Transverse colon (tissue), 4 donors: ENCODE data around the gene RAD9A. TPM values are rescaled to one million over a fixed set of nuclear protein-coding genes. Genes with fewer than 3 reads are reported as not detected.
"Not testable (repeated sequence)": the region's sequence is repeated elsewhere in the genome, so short reads cannot be mapped to it uniquely, and the experiment has no call there.

ENCODE experiments used
- DNase-seq: peaks from one replicate; pipeline ENCODE4 v3.0.0-alpha.2; 2019
- H3K27ac ChIP-seq, 4 donors: fragments of 200-600 bp; sonication (generic); 2 replicates each; pipeline ENCODE4 v1.5.1; 2016 to 2018; ENCODE audit warnings: inconsistent platforms in 4 of 4
- H3K27me3 ChIP-seq: fragments of 200-600 bp; sonication (generic); 2 replicates; pipeline ENCODE4 v1.5.1; 2017; ENCODE audit warnings: inconsistent platforms
- H3K36me3 ChIP-seq, 4 donors: fragments of 200-600 bp; sonication (generic); 2 replicates each; pipeline ENCODE4 v1.5.1; 2017 to 2019; ENCODE audit warnings: inconsistent platforms in 4 of 4
- H3K4me1 ChIP-seq, 4 donors: fragments of 200-600 bp; sonication (generic); 2 replicates each; pipeline ENCODE4 v1.5.1; 2017 to 2020; ENCODE audit warnings: inconsistent platforms in 4 of 4
- H3K4me3 ChIP-seq, 4 donors: fragments of 200-600 bp; sonication (generic); 1 replicate in 1 of 4; 2 replicates in 3 of 4; pipeline versions ENCODE4 v1.5.1 to v1.6.1; 2017 to 2019; ENCODE audit warnings: inconsistent platforms in 4 of 4
- H3K9me3 ChIP-seq, 2 donors: fragments of 200-600 bp; sonication (generic); 2 replicates each; pipeline ENCODE4 v1.5.1; 2017 to 2019; ENCODE audit warnings: inconsistent platforms in 2 of 2
- EP300 ChIP-seq: sonication (generic); formaldehyde crosslinking; IDR thresholded peaks from one replicate; pipeline ENCODE4 v1.6.1; 2017; ENCODE audit warnings: antibody characterized with exemption, low read depth
- POLR2A ChIP-seq: fragments of 450-650 bp; IDR thresholded peaks from one replicate; pipeline ENCODE4 v1.6.1; 2016; ENCODE audit warnings: antibody characterized with exemption, mild to moderate bottlenecking, moderate library complexity
- POLR2AphosphoS5 ChIP-seq, 3 donors: sonication (generic); formaldehyde crosslinking; IDR thresholded peaks; one replicate each; pipeline ENCODE4 v1.6.1; 2016; ENCODE audit warnings: antibody characterized with exemption in 3 of 3
- WGBS, 2 donors: methylation state at CpG; one replicate each; pipeline ENCODE4 v1.1.5; 2018; ENCODE audit warnings: low coverage in 1 of 2; 5-methylcytosine and 5-hydroxymethylcytosine counted together
- in situ Hi-C, 4 donors: fragments of 200-750 bp; cut with MboI; loops; one replicate each; pipeline versions ENCODE4 v1.15.0 to v1.15.1; 2017; ENCODE audit warnings: low sequenced_read_pairs in 3 of 4, low pct_ligation_motif_present in 1 of 4, low pct_unique_long_range_greater_than_20kb in 1 of 4
- intact Hi-C: fragments of 100-400 bp; cut with DNase I; formaldehyde crosslinking; loops from one replicate; pipeline ENCODE4 v1.15.1; 2023; ENCODE audit warnings: low total_unique reads
- total RNA-seq, 4 donors: library from RNA; depleted of rRNA; stranded (reverse); fragments of >200 nt; gene quantifications; one replicate each; pipeline ENCODE4 v1.1.0, GENCODE V29; 2016
- TF ChIP-seq, protein P1 (sequence below), 5 experiments: fragments of 200-600 bp in 3 of 5; fragments of 450-650 bp in 2 of 5; sonication (generic) in 3 of 5; IDR thresholded peaks; 1 replicate in 2 of 5; 2 replicates in 3 of 5; pipeline ENCODE4 v1.5.1; 2016 to 2017; ENCODE audit warnings: antibody characterized with exemption in 5 of 5, inconsistent platforms in 3 of 5, mild to moderate bottlenecking in 2 of 5, moderate library complexity in 1 of 5

Gene RAD9A
- total RNA-seq, 4 donors from 2014 or later: 37.8 to 470 (median 95.3) TPM

DNA sequence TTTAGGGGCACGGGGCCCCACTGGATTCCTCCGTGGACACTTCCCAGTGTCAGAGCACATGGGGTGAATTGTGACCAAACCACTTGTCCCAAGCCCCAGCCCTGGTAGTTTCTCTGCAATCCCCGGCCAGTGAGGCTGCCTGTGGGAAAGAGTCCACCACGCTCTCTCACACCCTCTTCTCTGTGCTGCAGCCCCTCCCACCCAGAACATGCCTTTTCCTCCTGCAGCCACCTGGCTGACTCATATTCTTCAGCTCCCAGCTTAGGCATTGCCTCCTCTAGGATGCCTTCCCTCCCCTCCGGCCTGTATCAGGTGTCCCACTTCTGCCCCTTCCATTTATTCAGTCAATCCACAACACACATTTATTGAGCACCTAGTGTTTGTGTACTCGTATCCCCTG, 31.1 kb downstream of the RAD9A start:
- no peak overlapping the region for H3K27ac ChIP-seq
- H3K4me3 ChIP-seq: no peak overlapping the region
- peaks cover 18 to 22% (median 19%) of the 10 kb centered on the region in 4 donors for H3K4me1 ChIP-seq
- no peak for TF ChIP-seq POLR2AphosphoS5 (IDR thresholded peaks at IDR 0.05)
- no peak for TF ChIP-seq POLR2A
- TF ChIP-seq, protein P1, sequence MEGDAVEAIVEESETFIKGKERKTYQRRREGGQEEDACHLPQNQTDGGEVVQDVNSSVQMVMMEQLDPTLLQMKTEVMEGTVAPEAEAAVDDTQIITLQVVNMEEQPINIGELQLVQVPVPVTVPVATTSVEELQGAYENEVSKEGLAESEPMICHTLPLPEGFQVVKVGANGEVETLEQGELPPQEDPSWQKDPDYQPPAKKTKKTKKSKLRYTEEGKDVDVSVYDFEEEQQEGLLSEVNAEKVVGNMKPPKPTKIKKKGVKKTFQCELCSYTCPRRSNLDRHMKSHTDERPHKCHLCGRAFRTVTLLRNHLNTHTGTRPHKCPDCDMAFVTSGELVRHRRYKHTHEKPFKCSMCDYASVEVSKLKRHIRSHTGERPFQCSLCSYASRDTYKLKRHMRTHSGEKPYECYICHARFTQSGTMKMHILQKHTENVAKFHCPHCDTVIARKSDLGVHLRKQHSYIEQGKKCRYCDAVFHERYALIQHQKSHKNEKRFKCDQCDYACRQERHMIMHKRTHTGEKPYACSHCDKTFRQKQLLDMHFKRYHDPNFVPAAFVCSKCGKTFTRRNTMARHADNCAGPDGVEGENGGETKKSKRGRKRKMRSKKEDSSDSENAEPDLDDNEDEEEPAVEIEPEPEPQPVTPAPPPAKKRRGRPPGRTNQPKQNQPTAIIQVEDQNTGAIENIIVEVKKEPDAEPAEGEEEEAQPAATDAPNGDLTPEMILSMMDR (IDR thresholded peaks at IDR 0.05): no peak
- no peak for TF ChIP-seq EP300
- no peaks in the 10 kb centered on the region for H3K27me3 ChIP-seq
- no peaks in the 10 kb centered on the region for H3K9me3 ChIP-seq
- intact Hi-C loops (no loop called here), in situ Hi-C loops (no loop called here)
- H3K36me3 ChIP-seq: no peaks in the 10 kb centered on the region
- no peak for DNase-seq
- WGBS, 2 donors: 58 to 80% methylated on average over 1 to 6 of the region's 6 CpGs

DNA sequence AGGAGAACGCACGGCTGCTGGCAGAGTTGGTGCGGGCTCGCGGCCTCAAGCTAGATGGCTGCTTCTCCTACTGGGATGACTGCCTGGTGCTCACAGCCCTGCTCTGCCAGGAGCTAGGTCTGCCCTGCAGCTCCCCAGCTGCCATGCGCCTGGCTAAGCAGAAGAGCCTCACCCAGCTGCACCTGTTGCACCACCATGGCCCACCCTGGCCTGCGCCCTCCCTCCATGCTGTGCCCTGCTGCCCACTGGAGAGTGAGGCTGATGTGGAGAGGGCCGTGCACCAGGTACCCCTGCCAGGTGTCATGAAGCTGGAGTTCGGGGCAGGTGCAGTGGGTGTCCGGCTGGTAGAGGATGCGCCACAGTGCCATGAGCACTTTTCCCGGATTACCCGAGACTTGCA, 31.7 kb downstream of the RAD9A start:
- TF ChIP-seq EP300: no peak
- no peak for TF ChIP-seq POLR2AphosphoS5 (IDR thresholded peaks at IDR 0.05)
- TF ChIP-seq POLR2A: no peak
- TF ChIP-seq, protein P1 (IDR thresholded peaks at IDR 0.05): no peak
- in situ Hi-C loops: no loop called here
- no peaks in the 10 kb centered on the region for H3K9me3 ChIP-seq
- intact Hi-C loops: no loop called here
- no peak overlapping the region for H3K4me3 ChIP-seq
- H3K27me3 ChIP-seq: no peaks in the 10 kb centered on the region
- H3K36me3 ChIP-seq: no peaks in the 10 kb centered on the region
- DNase-seq: no peak
- WGBS, 2 donors: 100% methylated on average over 13 of the region's 13 CpGs; no CpG with 5 or more reads in 1 of the 2 donors
- no peak overlapping the region for H3K27ac ChIP-seq
- H3K4me1 ChIP-seq: peaks cover 18 to 22% (median 19%) of the 10 kb centered on the region in 4 donors

DNA sequence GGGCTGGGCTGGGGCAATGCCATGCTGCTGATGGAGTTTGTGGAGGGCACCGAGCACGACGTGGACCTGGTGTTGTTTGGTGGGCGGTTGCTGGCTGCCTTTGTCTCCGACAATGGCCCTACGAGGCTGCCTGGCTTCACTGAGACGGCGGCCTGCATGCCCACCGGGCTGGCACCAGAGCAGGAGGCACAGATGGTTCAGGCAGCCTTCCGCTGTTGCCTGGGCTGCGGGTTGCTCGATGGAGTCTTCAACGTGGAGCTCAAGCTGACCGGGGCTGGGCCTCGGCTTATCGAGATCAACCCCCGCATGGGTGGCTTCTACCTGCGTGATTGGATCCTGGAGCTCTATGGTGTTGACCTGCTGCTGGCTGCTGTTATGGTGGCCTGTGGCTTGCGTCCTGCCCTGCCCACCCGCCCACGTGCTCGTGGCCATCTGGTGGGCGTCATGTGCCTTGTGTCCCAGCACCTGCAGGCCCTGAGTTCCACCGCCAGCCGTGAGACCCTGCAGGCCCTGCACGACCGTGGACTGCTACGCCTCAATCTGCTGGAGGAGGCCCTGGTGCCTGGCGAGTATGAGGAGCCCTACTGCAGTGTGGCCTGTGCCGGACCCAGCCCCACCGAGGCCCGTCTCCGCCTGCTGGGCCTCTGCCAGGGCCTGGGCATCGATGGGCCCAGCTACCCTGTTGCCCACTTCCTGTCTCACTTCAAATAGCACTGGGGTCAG, 32.3 kb downstream of the RAD9A start:
- no peaks in the 10 kb centered on the region for H3K27me3 ChIP-seq
- WGBS, 2 donors: 91 to 100% methylated on average over 1 to 33 of the region's 34 CpGs
- TF ChIP-seq POLR2AphosphoS5 (IDR thresholded peaks at IDR 0.05) (no peak), EP300 (no peak), POLR2A (no peak)
- TF ChIP-seq, protein P1 (IDR thresholded peaks at IDR 0.05): no peak
- peaks cover 19 to 25% (median 23%) of the 10 kb centered on the region in 4 donors for H3K4me1 ChIP-seq
- in situ Hi-C loops (no loop called here), intact Hi-C loops (no loop called here)
- H3K36me3 ChIP-seq: no peaks in the 10 kb centered on the region
- no peak overlapping the region for H3K27ac ChIP-seq
- no peaks in the 10 kb centered on the region for H3K9me3 ChIP-seq
- DNase-seq: no peak
- no peak overlapping the region for H3K4me3 ChIP-seq

DNA sequence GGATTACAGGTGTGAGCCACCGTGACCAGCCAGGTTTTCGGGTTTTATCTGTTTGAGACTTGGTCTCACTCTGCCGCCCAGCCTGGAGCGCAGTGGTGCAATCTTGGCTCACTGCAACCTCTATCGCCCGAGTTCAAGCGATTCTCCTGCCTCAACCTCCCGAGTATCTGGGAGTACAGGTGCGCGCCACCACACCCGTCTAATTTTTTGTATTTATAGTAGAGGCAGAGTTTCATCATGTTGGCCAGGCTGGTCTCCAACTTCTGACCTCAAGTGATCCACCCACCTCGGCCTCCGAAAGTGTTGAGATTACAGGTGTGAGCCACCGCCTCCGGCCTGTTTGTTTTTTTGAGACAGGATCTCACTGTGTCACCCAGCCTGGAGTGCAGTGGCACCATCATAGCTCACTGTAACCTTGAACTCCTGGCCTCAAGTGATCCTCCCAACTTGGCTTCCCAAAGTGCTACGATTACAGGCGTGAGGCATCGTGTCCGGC, 35.6 kb downstream of the RAD9A start:
- peaks cover 0 to 11% (median 4%) of the 10 kb centered on the region in 4 donors for H3K36me3 ChIP-seq
- H3K27ac ChIP-seq: peak overlapping the region; percentile 91 to 95 (median 94)
- 60 to 71% methylated on average over 1 to 19 of the region's 19 CpGs for WGBS, 2 donors
- H3K27me3 ChIP-seq, in situ Hi-C loops, H3K9me3 ChIP-seq, intact Hi-C loops, DNase-seq: not testable (repeated sequence)
- peaks cover 11 to 19% (median 15%) of the 10 kb centered on the region in 4 donors for H3K4me1 ChIP-seq
- peak overlapping the region in 3 of 4 donors; percentile 87 to 95 (median 89) for H3K4me3 ChIP-seq
